HepG2 (cell line): Measurements from ENCODE around the gene SKIC2. TPM values are rescaled to one million over a fixed set of nuclear protein-coding genes. Genes with fewer than 3 reads are reported as not detected.

Experiments
- HMGXB3 ChIP-seq: sonication (generic); formaldehyde crosslinking; IDR thresholded peaks from 2 replicates; pipeline ENCODE4 v1.4.0; 2020; ENCODE audit warnings: missing genetic modification reagents, borderline replicate concordance
- MAZ ChIP-seq, 2 experiments: sonication (generic) in 1 of 2; formaldehyde crosslinking in 1 of 2; IDR thresholded peaks; 2 replicates each; pipeline versions ENCODE4 v1.5.0 to v1.6.1; 2012 to 2020; ENCODE audit warnings: low read depth in 2 of 2, mild to moderate bottlenecking in 2 of 2, borderline replicate concordance in 1 of 2, improper control_type of control experiment in 1 of 2, low read length in 1 of 2, missing genetic modification reagents in 1 of 2, moderate library complexity in 1 of 2
- MBNL3 ChIP-seq: fragments of 250-450 bp; sonication (Bioruptor Pico); conservative IDR thresholded peaks from 2 replicates; pipeline ENCODE4 v1.8.0; 2022; ENCODE audit warnings: mild to moderate bottlenecking, inconsistent platforms
- MIER3 ChIP-seq: IDR thresholded peaks from 2 replicates; pipeline ENCODE4 v1.6.1; 2016; ENCODE audit warnings: missing compliant biosample characterization, borderline replicate concordance
- MTF1 ChIP-seq: sonication (generic); formaldehyde crosslinking; IDR thresholded peaks from 2 replicates; pipeline ENCODE4 v1.5.0; 2020; ENCODE audit warnings: missing genetic modification reagents
- PLRG1 ChIP-seq: fragments of 450-650 bp; conservative IDR thresholded peaks from 2 replicates; pipeline ENCODE4 v1.6.1; 2016
- POLR2G ChIP-seq: fragments of 200-400 bp; formaldehyde crosslinking; IDR thresholded peaks from 2 replicates; pipeline ENCODE4 v1.6.1; 2018; ENCODE audit warnings: mild to moderate bottlenecking, low read depth, low read length, moderate library complexity
- RNF2 ChIP-seq: fragments of 450-650 bp; conservative IDR thresholded peaks from 2 replicates; pipeline ENCODE4 v1.6.1; 2016; ENCODE audit warnings: low read depth
- SMC3 ChIP-seq: IDR thresholded peaks from 2 replicates; pipeline ENCODE4 v1.6.1; 2011; ENCODE audit warnings: low read length, improper control_type of control experiment
- SSRP1 ChIP-seq: IDR thresholded peaks from 2 replicates; pipeline ENCODE4 v1.6.1; 2016; ENCODE audit warnings: control low read depth
- TRIM22 ChIP-seq: fragments of 450-650 bp; IDR thresholded peaks from 2 replicates; pipeline ENCODE4 v1.6.1; 2017
- TRIM24 ChIP-seq: sonication (generic); formaldehyde crosslinking; IDR thresholded peaks from 2 replicates; pipeline ENCODE4 v1.8.0; 2022; ENCODE audit warnings: mild to moderate bottlenecking, missing genetic modification reagents
- ZBED4 ChIP-seq: sonication (generic); formaldehyde crosslinking; IDR thresholded peaks from 2 replicates; pipeline ENCODE4 v1.4.0; 2020; ENCODE audit warnings: missing genetic modification reagents, borderline replicate concordance
- ZKSCAN8 ChIP-seq: IDR thresholded peaks from 2 replicates; pipeline ENCODE4 v1.6.1; 2016; ENCODE audit warnings: borderline replicate concordance, missing genetic modification reagents, missing compliant biosample characterization
- ZNF530 ChIP-seq: sonication (generic); formaldehyde crosslinking; IDR thresholded peaks from 2 replicates; pipeline ENCODE4 v1.5.0; 2020; ENCODE audit warnings: low read depth, mild to moderate bottlenecking, missing genetic modification reagents
- ZNF557 ChIP-seq: sonication (generic); formaldehyde crosslinking; IDR thresholded peaks from 2 replicates; pipeline ENCODE4 v1.4.0; 2020; ENCODE audit warnings: missing genetic modification reagents
- polyA plus RNA-seq, 8 experiments: library from polyadenylated mRNA; depleted of rRNA in 3 of 8; stranded (reverse) in 7 of 8; unstranded in 1 of 8; fragments of >200 nt; fragmentation: Illumina TruSeq in 4 of 8; extraction: Trizol in 4 of 8; gene quantifications; 2 replicates each; pipeline versions ENCODE4 v1.2.1 to v1.2.3, GENCODE V29; 2011 to 2016; ENCODE audit warnings: low read depth in 4 of 8, missing spikeins in 1 of 8, mixed read lengths in 1 of 8; ENCODE audit not compliant: insufficient read depth in 1 of 8
- total RNA-seq, 5 experiments: library from RNA; depleted of rRNA; stranded (reverse); fragments of >200 nt; fragmentation: Illumina TruSeq; extraction: Trizol; gene quantifications; 2 replicates each; pipeline ENCODE4 v1.2.3, GENCODE V29; 2016; ENCODE audit warnings: low read depth in 1 of 5
- TF ChIP-seq, protein P1 (sequence below): sonication (generic); formaldehyde crosslinking; IDR thresholded peaks from 2 replicates; pipeline ENCODE4 v1.4.0; 2020; ENCODE audit warnings: missing genetic modification reagents

The SKIC2 gene
- total and polyA plus RNA-seq, 2 of the 13 experiments (the other 11 are each of a cell fraction or from before 2014, with no cell fraction given), result 67.1 to 68.4 TPM

GRCh38 chr6:31927242-31927862 lies 31.6 kb upstream of the SKIC2 start, which contains the start of gene C2 (continued):
- peak; percentile 79; the same call in 1 of the 2 replicates for TF ChIP-seq HMGXB3 (CRISPR knock-in tag)
- TF ChIP-seq ZKSCAN8, result peak; percentile 86
- TF ChIP-seq ZNF557 (CRISPR knock-in tag), result no peak
- peak; percentile 82; the same call in 1 of the 2 replicates for TF ChIP-seq MAZ (IDR thresholded peaks at IDR 0.05; ENCODE audit: borderline replicate concordance, low read depth, low read length)
- peak; percentile 90; the same call in 1 of the 2 replicates for TF ChIP-seq MAZ (CRISPR knock-in tag; IDR thresholded peaks at IDR 0.05; ENCODE audit: low read depth)
- TF ChIP-seq, protein P1, sequence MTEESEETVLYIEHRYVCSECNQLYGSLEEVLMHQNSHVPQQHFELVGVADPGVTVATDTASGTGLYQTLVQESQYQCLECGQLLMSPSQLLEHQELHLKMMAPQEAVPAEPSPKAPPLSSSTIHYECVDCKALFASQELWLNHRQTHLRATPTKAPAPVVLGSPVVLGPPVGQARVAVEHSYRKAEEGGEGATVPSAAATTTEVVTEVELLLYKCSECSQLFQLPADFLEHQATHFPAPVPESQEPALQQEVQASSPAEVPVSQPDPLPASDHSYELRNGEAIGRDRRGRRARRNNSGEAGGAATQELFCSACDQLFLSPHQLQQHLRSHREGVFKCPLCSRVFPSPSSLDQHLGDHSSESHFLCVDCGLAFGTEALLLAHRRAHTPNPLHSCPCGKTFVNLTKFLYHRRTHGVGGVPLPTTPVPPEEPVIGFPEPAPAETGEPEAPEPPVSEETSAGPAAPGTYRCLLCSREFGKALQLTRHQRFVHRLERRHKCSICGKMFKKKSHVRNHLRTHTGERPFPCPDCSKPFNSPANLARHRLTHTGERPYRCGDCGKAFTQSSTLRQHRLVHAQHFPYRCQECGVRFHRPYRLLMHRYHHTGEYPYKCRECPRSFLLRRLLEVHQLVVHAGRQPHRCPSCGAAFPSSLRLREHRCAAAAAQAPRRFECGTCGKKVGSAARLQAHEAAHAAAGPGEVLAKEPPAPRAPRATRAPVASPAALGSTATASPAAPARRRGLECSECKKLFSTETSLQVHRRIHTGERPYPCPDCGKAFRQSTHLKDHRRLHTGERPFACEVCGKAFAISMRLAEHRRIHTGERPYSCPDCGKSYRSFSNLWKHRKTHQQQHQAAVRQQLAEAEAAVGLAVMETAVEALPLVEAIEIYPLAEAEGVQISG (CRISPR knock-in tag), result peak; percentile 77
- peak; percentile 99 for TF ChIP-seq MIER3 (CRISPR knock-in tag)
- TF ChIP-seq MBNL3 (CRISPR knock-in tag), result peak; percentile 72; the same call in 1 of the 2 replicates
- peak; percentile 84 for TF ChIP-seq POLR2G
- TF ChIP-seq TRIM24, result peak; percentile 88
- no peak for TF ChIP-seq ZNF530 (CRISPR knock-in tag)
- TF ChIP-seq TRIM22, result no peak
- no peak for TF ChIP-seq RNF2
- peak; percentile 97 for TF ChIP-seq ZBED4
- TF ChIP-seq PLRG1, result no peak
- TF ChIP-seq SMC3, result peak; percentile 47
- TF ChIP-seq SSRP1 (CRISPR knock-in tag), result peak; percentile 23; the same call in 1 of the 2 replicates
- no peak for TF ChIP-seq MTF1
